Measurements from ENCODE around the gene TFPI.

The TFPI gene

GRCh38 chr2:187440101-187440675 lies 114.0 kb downstream of the TFPI start:
- CTCF ChIA-PET, result no interaction called here
- POLR2A ChIA-PET, result no interaction called here

GRCh38 chr2:187438455-187438854 lies 115.8 kb downstream of the TFPI start:
- no peak for TF ChIP-seq ZNF384 (IDR thresholded peaks at IDR 0.05)
- no peak for TF ChIP-seq HDGF (IDR thresholded peaks at IDR 0.05; ENCODE audit: borderline replicate concordance)
- TF ChIP-seq PKNOX1 (IDR thresholded peaks at IDR 0.05), result no peak
- no peak for TF ChIP-seq FOXK2 (IDR thresholded peaks at IDR 0.05)
- TF ChIP-seq SUZ12 (IDR thresholded peaks at IDR 0.05), result no peak
- no peak for TF ChIP-seq L3MBTL2 (conservative IDR thresholded peaks at IDR 0.05)
- TF ChIP-seq TARDBP (IDR thresholded peaks at IDR 0.05), result no peak
- no peak for TF ChIP-seq ARNT (IDR thresholded peaks at IDR 0.05)
- no peak for TF ChIP-seq NFRKB (IDR thresholded peaks at IDR 0.05)
- TF ChIP-seq FOXA1 (IDR thresholded peaks at IDR 0.05), result no peak
- TF ChIP-seq LEF1 (IDR thresholded peaks at IDR 0.05; ENCODE audit: borderline replicate concordance), result no peak
- TF ChIP-seq SP1 (IDR thresholded peaks at IDR 0.05), result no peak
- no peak for TF ChIP-seq CTBP1 (IDR thresholded peaks at IDR 0.05; ENCODE audit: borderline replicate concordance)
- TF ChIP-seq BHLHE40 (IDR thresholded peaks at IDR 0.05; ENCODE audit: borderline replicate concordance), result no peak
- CTCF ChIA-PET, result no interaction called here
- POLR2A ChIA-PET, result no interaction called here
- no peak for DNase-seq (ENCODE audit: extremely low spot score)

More at GRCh38 chr2:187440101-187440675, 114.0 kb downstream of the TFPI start:
- no peak for TF ChIP-seq NFRKB (IDR thresholded peaks at IDR 0.05)
- no peak for TF ChIP-seq SP1 (IDR thresholded peaks at IDR 0.05)
- TF ChIP-seq ZNF384 (IDR thresholded peaks at IDR 0.05), result no peak
- TF ChIP-seq BHLHE40 (IDR thresholded peaks at IDR 0.05; ENCODE audit: borderline replicate concordance), result no peak
- TF ChIP-seq FOXM1 (IDR thresholded peaks at IDR 0.05; ENCODE audit: borderline replicate concordance), result no peak
- no peak for TF ChIP-seq LEF1 (IDR thresholded peaks at IDR 0.05; ENCODE audit: borderline replicate concordance)
- no peak for TF ChIP-seq L3MBTL2 (conservative IDR thresholded peaks at IDR 0.05)
- no peak for TF ChIP-seq PKNOX1 (IDR thresholded peaks at IDR 0.05)
- no peak for TF ChIP-seq CTBP1 (IDR thresholded peaks at IDR 0.05; ENCODE audit: borderline replicate concordance)
- no peak for TF ChIP-seq ARNT (IDR thresholded peaks at IDR 0.05)
- no peak for TF ChIP-seq HDGF (IDR thresholded peaks at IDR 0.05; ENCODE audit: borderline replicate concordance)
- no peak for TF ChIP-seq FOXA1 (IDR thresholded peaks at IDR 0.05)
- TF ChIP-seq ELF4 (IDR thresholded peaks at IDR 0.05), result no peak
- no peak for TF ChIP-seq FOXK2 (IDR thresholded peaks at IDR 0.05)
- no peak for TF ChIP-seq SUZ12 (IDR thresholded peaks at IDR 0.05)
- no peak for TF ChIP-seq TARDBP (IDR thresholded peaks at IDR 0.05)
- no peak for DNase-seq (ENCODE audit: extremely low spot score)

GRCh38 chr2:187435756-187436155 lies 118.5 kb downstream of the TFPI start:
- POLR2A ChIA-PET, result no interaction called here
- CTCF ChIA-PET, result no interaction called here
- DNase-seq (ENCODE audit: extremely low spot score), result no peak
- TF ChIP-seq NFRKB (IDR thresholded peaks at IDR 0.05) (no peak), BHLHE40 (IDR thresholded peaks at IDR 0.05; ENCODE audit: borderline replicate concordance) (no peak), ELF4 (IDR thresholded peaks at IDR 0.05) (no peak), SP1 (IDR thresholded peaks at IDR 0.05) (no peak), FOXA1 (IDR thresholded peaks at IDR 0.05) (no peak), TARDBP (IDR thresholded peaks at IDR 0.05) (no peak), FOXK2 (IDR thresholded peaks at IDR 0.05) (no peak), HDGF (IDR thresholded peaks at IDR 0.05; ENCODE audit: borderline replicate concordance) (no peak), ZNF384 (IDR thresholded peaks at IDR 0.05) (no peak), L3MBTL2 (conservative IDR thresholded peaks at IDR 0.05) (no peak), FOXM1 (IDR thresholded peaks at IDR 0.05; ENCODE audit: borderline replicate concordance) (no peak), LEF1 (IDR thresholded peaks at IDR 0.05; ENCODE audit: borderline replicate concordance) (no peak), ARNT (IDR thresholded peaks at IDR 0.05) (no peak), SUZ12 (IDR thresholded peaks at IDR 0.05) (no peak), PKNOX1 (IDR thresholded peaks at IDR 0.05) (no peak), CTBP1 (IDR thresholded peaks at IDR 0.05; ENCODE audit: borderline replicate concordance) (no peak)

GRCh38 chr2:187435078-187435477 lies 119.2 kb downstream of the TFPI start:
- no peak for DNase-seq (ENCODE audit: extremely low spot score)
- ChIA-PET CTCF (interaction anchor here (0.6 kb wide), 1 partner anchor 1090 kb away, joined by 6 read pairs; no protein-coding TSS in a partner anchor), POLR2A (no interaction called here)
- TF ChIP-seq PKNOX1 (IDR thresholded peaks at IDR 0.05), result no peak
- no peak for TF ChIP-seq ZNF384 (IDR thresholded peaks at IDR 0.05)
- TF ChIP-seq BHLHE40 (IDR thresholded peaks at IDR 0.05; ENCODE audit: borderline replicate concordance), result no peak
- TF ChIP-seq FOXM1 (IDR thresholded peaks at IDR 0.05; ENCODE audit: borderline replicate concordance), result no peak
- no peak for TF ChIP-seq ELF4 (IDR thresholded peaks at IDR 0.05)
- TF ChIP-seq TARDBP (IDR thresholded peaks at IDR 0.05), result no peak
- TF ChIP-seq FOXK2 (IDR thresholded peaks at IDR 0.05), result no peak
- no peak for TF ChIP-seq FOXA1 (IDR thresholded peaks at IDR 0.05)
- TF ChIP-seq L3MBTL2 (conservative IDR thresholded peaks at IDR 0.05), result no peak
- TF ChIP-seq LEF1 (IDR thresholded peaks at IDR 0.05; ENCODE audit: borderline replicate concordance), result no peak
- no peak for TF ChIP-seq HDGF (IDR thresholded peaks at IDR 0.05; ENCODE audit: borderline replicate concordance)
- no peak for TF ChIP-seq CTBP1 (IDR thresholded peaks at IDR 0.05; ENCODE audit: borderline replicate concordance)
- TF ChIP-seq ARNT (IDR thresholded peaks at IDR 0.05), result no peak
- no peak for TF ChIP-seq NFRKB (IDR thresholded peaks at IDR 0.05)
- TF ChIP-seq SP1 (IDR thresholded peaks at IDR 0.05), result no peak

GRCh38 chr2:187434342-187434785 lies 119.9 kb downstream of the TFPI start:
- ChIA-PET CTCF (interaction anchor here (0.6 kb wide), 1 partner anchor 1090 kb away, joined by 6 read pairs; no protein-coding TSS in a partner anchor), POLR2A (no interaction called here)
- no peak for TF ChIP-seq PKNOX1 (IDR thresholded peaks at IDR 0.05)
- no peak for DNase-seq (ENCODE audit: extremely low spot score)

Measured in HEK293T (cell line).